Esophagus (tissue), 2 donors: ENCODE results near the gene MTHFD1L. TPM values are rescaled to one million over a fixed set of nuclear protein-coding genes. Genes with fewer than 3 reads are reported as not detected.
A peak's percentile ranks its signal among the peaks of the same experiment; 100 is the strongest.

Source experiments
- H3K27ac ChIP-seq, 2 donors: one replicate each; pipeline ENCODE4 v1.5.1; 2013; ENCODE audit warnings: low read depth in 2 of 2, mild to moderate bottlenecking in 2 of 2, inconsistent platforms in 1 of 2, low read length in 1 of 2, moderate library complexity in 1 of 2
- H3K27me3 ChIP-seq, 2 donors: one replicate each; pipeline ENCODE4 v1.6.1; 2013; ENCODE audit warnings: low read length in 2 of 2, control low read depth in 1 of 2, mild to moderate bottlenecking in 1 of 2; ENCODE audit not compliant: insufficient read depth in 2 of 2, control insufficient read depth in 1 of 2
- H3K36me3 ChIP-seq, 2 donors: one replicate each; pipeline ENCODE4 v1.6.1; 2013; ENCODE audit warnings: low read length in 1 of 2; ENCODE audit not compliant: control insufficient read depth in 2 of 2, insufficient read depth in 2 of 2
- H3K4me1 ChIP-seq, 2 donors: one replicate each; pipeline ENCODE4 v1.6.1; 2013; ENCODE audit warnings: low read length in 1 of 2; ENCODE audit not compliant: control insufficient read depth in 2 of 2, insufficient read depth in 2 of 2
- H3K4me3 ChIP-seq, 2 donors: one replicate each; pipeline ENCODE4 v1.5.1; 2013; ENCODE audit warnings: low read length in 2 of 2, mild to moderate bottlenecking in 2 of 2, low read depth in 1 of 2, moderate library complexity in 1 of 2
- H3K9me3 ChIP-seq, 2 donors: one replicate each; pipeline ENCODE4 v1.6.1; 2013; ENCODE audit warnings: mild to moderate bottlenecking in 2 of 2, low read depth in 1 of 2, low read length in 1 of 2, moderate library complexity in 1 of 2; ENCODE audit not compliant: control insufficient read depth in 2 of 2, insufficient read depth in 1 of 2
- WGBS, 2 donors: extraction: QIAGEN DNeasy Blood & Tissue Kit; methylation state at CpG; one replicate each; pipeline ENCODE4 v1.1.7; 2013; 5-methylcytosine and 5-hydroxymethylcytosine counted together
- polyA plus RNA-seq, 2 donors: library from polyadenylated mRNA; stranded (reverse); fragments of 200-250 nt; gene quantifications; one replicate each; pipeline ENCODE4 v1.2.3, GENCODE V29; 2013
- donor health status: healthy with polysubstance abuse.
- donor health status: Bipolar disorder and iron deficiency.

The MTHFD1L gene
- polyA plus RNA-seq, 2 donors: 1.6 to 4.1 TPM

DNA sequence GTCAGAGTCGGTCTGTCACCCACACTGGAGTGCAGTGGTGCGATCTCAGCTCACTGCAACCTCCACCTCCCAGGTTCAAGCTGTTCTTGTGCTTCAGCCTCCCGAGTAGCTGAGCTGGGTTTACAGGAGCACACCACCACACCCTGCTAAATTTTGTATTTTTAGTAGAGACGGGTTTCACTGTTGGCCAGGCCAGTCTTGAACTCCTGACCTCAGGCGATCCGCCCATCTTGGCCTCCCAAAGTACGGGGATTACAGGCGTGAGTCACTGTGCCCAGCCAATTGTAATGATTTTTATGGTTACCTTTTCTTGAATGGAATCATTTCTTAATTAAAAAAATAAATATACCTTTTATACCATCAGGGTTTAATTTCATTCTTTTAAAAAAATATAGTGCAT, 105.7 kb downstream of the MTHFD1L start:
- Histone ChIP-seq H3K4me3 (no peak overlapping the region), H3K4me1 (peaks cover 2 to 7% of the 10 kb centered on the region in 2 donors), H3K27ac (no peak overlapping the region), H3K9me3 (no peaks in the 10 kb centered on the region), H3K27me3 (no peaks in the 10 kb centered on the region), H3K36me3 (peaks cover 0 to 6% of the 10 kb centered on the region in 2 donors)
- 72 to 73% methylated on average over 8 of the region's 8 CpGs for WGBS, 2 donors

DNA sequence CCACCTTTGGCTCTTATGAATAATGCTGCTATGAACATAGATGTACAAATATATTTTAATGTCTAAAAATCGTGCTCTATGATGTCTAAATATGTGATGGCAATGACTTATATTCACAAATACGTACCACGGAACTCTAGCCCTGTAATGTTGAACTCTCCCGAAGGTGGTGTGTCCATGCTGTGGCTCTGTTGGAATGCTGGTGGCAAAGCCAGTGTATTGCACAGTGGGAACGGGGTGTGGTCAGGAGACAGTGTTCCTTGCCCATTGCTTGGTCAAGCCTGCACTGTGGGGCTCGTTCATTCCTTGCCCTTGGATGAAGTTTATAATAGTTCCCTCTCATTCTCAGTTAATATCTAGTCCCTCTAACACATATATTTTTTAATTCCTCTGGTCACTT, 109.6 kb downstream of the MTHFD1L start:
- H3K27me3 ChIP-seq: no peaks in the 10 kb centered on the region
- no peaks in the 10 kb centered on the region for H3K9me3 ChIP-seq
- 93 to 97% methylated on average over 6 of the region's 6 CpGs for WGBS, 2 donors

DNA sequence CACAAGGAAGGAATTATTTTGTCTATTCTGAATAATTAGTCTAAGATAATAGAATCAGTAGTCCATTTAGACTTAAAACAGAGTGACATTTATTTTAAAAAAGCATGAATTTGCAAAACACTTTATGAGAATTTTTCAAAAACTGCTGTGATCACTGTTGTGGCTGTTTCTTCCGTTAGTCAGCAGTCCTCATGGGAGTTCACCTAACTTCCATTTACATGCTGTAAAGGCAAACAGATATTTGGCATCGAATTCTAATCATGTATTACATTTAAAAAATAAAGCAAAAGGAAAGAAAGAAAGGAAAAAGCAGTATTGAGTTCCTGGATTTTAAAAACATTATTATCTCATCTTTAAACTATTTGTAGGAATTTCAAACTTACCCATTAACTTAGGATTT, 111.8 kb downstream of the MTHFD1L start:
- no peaks in the 10 kb centered on the region for H3K27me3 ChIP-seq
- no peaks in the 10 kb centered on the region for H3K9me3 ChIP-seq
- H3K4me3 ChIP-seq: no peak overlapping the region
- 74 to 80% methylated on average over 2 of the region's 2 CpGs for WGBS, 2 donors
- no peaks in the 10 kb centered on the region for H3K4me1 ChIP-seq
- peaks cover 0 to 3% of the 10 kb centered on the region in 2 donors for H3K36me3 ChIP-seq
- H3K27ac ChIP-seq: no peak overlapping the region

More for the DNA sequence above, 109.6 kb downstream of the MTHFD1L start:
- Histone ChIP-seq H3K4me1 (no peaks in the 10 kb centered on the region), H3K27ac (no peak overlapping the region), H3K36me3 (peaks cover 0 to 3% of the 10 kb centered on the region in 2 donors), H3K4me3 (no peak overlapping the region)

GRCh38 chr6:150978624-150979023, 113.1 kb downstream of the MTHFD1L start:
- H3K4me3 ChIP-seq: no peak overlapping the region
- no peaks in the 10 kb centered on the region for H3K9me3 ChIP-seq
- no peaks in the 10 kb centered on the region for H3K36me3 ChIP-seq
- H3K27ac ChIP-seq: no peak overlapping the region
- no peaks in the 10 kb centered on the region for H3K4me1 ChIP-seq
- 86 to 91% methylated on average over 10 of the region's 10 CpGs for WGBS, 2 donors
- no peaks in the 10 kb centered on the region for H3K27me3 ChIP-seq

DNA sequence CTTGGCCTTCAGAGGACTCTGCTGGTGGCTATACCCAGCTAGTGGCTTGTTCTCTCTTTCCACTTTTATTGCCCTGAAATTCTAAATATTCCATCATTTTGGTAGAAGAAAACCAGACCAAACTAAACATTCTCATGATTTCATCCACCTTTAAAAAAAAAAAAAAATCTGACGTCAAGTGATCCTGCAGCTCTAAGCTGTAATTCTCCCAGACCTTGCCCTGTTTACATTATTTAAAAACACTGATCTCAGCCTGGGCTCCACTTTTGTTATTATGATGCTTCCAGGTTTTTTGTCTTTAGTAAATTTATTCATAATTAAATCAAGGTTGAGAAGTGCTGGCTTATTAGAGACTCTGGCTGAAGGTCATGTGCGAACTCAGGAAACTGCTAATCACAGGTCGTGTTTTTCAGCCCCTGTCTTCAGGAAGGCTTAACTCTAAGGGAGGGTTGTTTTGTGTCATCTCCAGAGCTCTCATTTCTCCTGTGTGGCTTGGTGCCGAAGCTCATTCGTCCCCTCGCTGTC, 114.4 kb downstream of the MTHFD1L start:
- no peak overlapping the region for H3K27ac ChIP-seq
- 75 to 80% methylated on average over 6 of the region's 6 CpGs for WGBS, 2 donors
- no peak overlapping the region for H3K4me3 ChIP-seq
- H3K36me3 ChIP-seq: no peaks in the 10 kb centered on the region
- H3K4me1 ChIP-seq: no peaks in the 10 kb centered on the region
- H3K9me3 ChIP-seq: no peaks in the 10 kb centered on the region
- no peaks in the 10 kb centered on the region for H3K27me3 ChIP-seq

DNA sequence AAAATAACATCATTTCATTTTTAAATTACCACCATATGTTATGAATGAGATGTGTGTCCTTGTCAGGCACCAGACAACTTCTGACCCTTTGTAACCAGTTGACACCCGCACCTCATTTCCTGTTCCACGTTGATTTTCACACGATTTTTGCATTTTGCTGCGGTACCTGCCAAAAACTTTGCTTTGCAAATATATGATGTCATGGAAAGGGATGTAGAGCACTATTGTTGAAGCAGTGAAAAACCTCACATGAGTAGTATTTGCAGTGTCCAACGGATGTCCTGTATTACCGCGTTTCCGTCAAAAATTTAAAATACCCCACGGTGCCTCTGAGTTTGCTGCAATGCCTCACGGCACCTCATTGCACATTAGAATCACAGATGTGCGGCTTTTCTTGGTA, 115.6 kb downstream of the MTHFD1L start:
- H3K9me3 ChIP-seq: no peaks in the 10 kb centered on the region
- H3K4me3 ChIP-seq: no peak overlapping the region
- WGBS, 2 donors: 69 to 70% methylated on average over 11 of the region's 11 CpGs
- H3K4me1 ChIP-seq: no peaks in the 10 kb centered on the region
- no peaks in the 10 kb centered on the region for H3K27me3 ChIP-seq
- H3K27ac ChIP-seq: no peak overlapping the region
- H3K36me3 ChIP-seq: no peaks in the 10 kb centered on the region

DNA sequence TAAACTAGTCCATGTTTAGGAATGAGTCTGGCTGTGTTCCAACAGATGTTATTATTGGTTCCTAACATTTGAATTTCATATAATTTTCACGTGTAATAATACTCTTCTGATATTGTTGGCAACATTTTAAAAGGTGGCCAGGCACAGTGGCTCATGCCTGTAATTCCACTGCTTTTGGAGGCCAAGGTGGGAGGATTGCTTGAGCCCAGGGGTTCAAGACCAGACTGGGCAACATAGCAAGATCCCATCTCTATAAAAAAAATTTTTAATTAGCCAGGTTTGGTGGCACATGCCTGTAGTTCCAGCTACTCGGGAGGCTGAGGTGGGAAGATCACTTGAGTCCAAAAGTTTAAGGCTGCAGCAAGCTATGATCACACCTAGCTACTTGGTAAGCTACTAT, 116.2 kb downstream of the MTHFD1L start:
- Histone ChIP-seq H3K27me3 (no peaks in the 10 kb centered on the region), H3K9me3 (no peaks in the 10 kb centered on the region), H3K27ac (no peak overlapping the region), H3K4me1 (no peaks in the 10 kb centered on the region), H3K4me3 (no peak overlapping the region), H3K36me3 (no peaks in the 10 kb centered on the region)
- 74 to 86% methylated on average over 2 of the region's 2 CpGs for WGBS, 2 donors

GRCh38 chr6:150987371-150987828, 121.9 kb downstream of the MTHFD1L start:
- Histone ChIP-seq H3K27ac (peak overlapping the region in 1 of 2 donors; percentile 14), H3K36me3 (no peaks in the 10 kb centered on the region)
- WGBS, 2 donors: 77 to 78% methylated on average over 7 of the region's 7 CpGs

GRCh38 chr6:150987855-150988464, 122.5 kb downstream of the MTHFD1L start:
- WGBS, 2 donors: 66 to 71% methylated on average over 5 of the region's 5 CpGs
- Histone ChIP-seq H3K27ac (no peak overlapping the region), H3K27me3 (no peaks in the 10 kb centered on the region), H3K36me3 (no peaks in the 10 kb centered on the region), H3K4me3 (no peak overlapping the region), H3K9me3 (no peaks in the 10 kb centered on the region), H3K4me1 (no peaks in the 10 kb centered on the region)

More at GRCh38 chr6:150987371-150987828, 121.9 kb downstream of the MTHFD1L start:
- Histone ChIP-seq H3K9me3 (no peaks in the 10 kb centered on the region), H3K27me3 (no peaks in the 10 kb centered on the region), H3K4me1 (no peaks in the 10 kb centered on the region), H3K4me3 (no peak overlapping the region)

DNA sequence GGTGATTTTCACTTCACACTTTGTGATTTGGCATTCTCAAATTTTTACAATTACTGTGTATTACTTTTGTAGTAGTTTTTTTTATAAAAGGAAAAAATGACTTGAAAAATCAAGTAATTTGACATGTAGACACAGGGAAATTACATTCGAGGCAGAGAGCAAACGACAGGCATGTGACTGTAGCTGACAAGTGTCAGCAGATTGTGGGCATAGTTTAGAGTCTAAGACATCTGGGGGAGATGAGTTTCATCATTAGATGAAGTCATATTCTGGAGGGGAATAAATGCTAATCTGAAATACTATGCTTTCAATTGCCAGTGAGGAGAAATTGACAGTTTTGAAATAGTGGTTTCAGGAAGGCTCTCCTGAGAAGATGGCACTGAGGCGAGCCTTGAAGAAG, 126.0 kb downstream of the MTHFD1L start:
- no peaks in the 10 kb centered on the region for H3K4me1 ChIP-seq
- no peaks in the 10 kb centered on the region for H3K36me3 ChIP-seq
- WGBS, 2 donors: 51 to 74% methylated on average over 3 of the region's 3 CpGs
- no peak overlapping the region for H3K27ac ChIP-seq
- no peak overlapping the region for H3K4me3 ChIP-seq
- no peaks in the 10 kb centered on the region for H3K27me3 ChIP-seq
- no peaks in the 10 kb centered on the region for H3K9me3 ChIP-seq
